ENCODE results near the gene PRXL2C. TPM values are rescaled to one million over a fixed set of nuclear protein-coding genes. Genes with fewer than 3 reads are reported as not detected.

Gene PRXL2C
- total RNA-seq = 12.9 and 17.0 TPM in 2 replicates

GRCh38 chr9:96655198-96655851 lies at the start of gene PRXL2C:
Gene PRXL2C, minus strand, starts transcription at chr9:96655317. Its CDS starts 36 bp downstream, at chr9:96655281.

GRCh38 chr9:96619491-96620180 lies 35.5 kb downstream of the PRXL2C start, which contains the start of gene CDC14B:
Gene CDC14B, minus strand, starts transcription at chr9:96619843. Its CDS starts 465 bp downstream, at chr9:96619378.

Other genes with a start within 250 kb of the PRXL2C start
- 3.9 and 17.2 TPM in 2 replicates for gene ZNF367, start 236.9 kb downstream of the PRXL2C start, total RNA-seq
- 26.0 and 26.7 TPM in 2 replicates for gene HABP4, start 205.1 kb downstream of the PRXL2C start, total RNA-seq
- gene CDC14B, start 35.5 kb downstream of the PRXL2C start, total RNA-seq = 9.2 and 16.6 TPM in 2 replicates
- gene ZNF510, start 122.8 kb upstream of the PRXL2C start, total RNA-seq = 14.2 and 14.8 TPM in 2 replicates
- gene ZNF782, start 199.2 kb upstream of the PRXL2C start, total RNA-seq = 3.3 and 3.4 TPM in 2 replicates